Hepatocyte (in vitro differentiated cells): Measurements from ENCODE around the gene MYO5C.

ENCODE experiments used
- EZH2 ChIP-seq: fragments of 200-600 bp; sonication (generic); IDR thresholded peaks from 2 replicates; pipeline ENCODE4 v1.6.1; 2016; ENCODE audit warnings: antibody characterized with exemption, mild to moderate bottlenecking, borderline replicate concordance
- EZH2phosphoT487 ChIP-seq: fragments of 200-600 bp; sonication (generic); IDR thresholded peaks from one replicate; pipeline ENCODE4 v1.6.1; 2018; ENCODE audit warnings: antibody characterized with exemption, mild to moderate bottlenecking, low read depth, moderate library complexity; ENCODE audit not compliant: unreplicated experiment, severe bottlenecking
- TF ChIP-seq, protein P1 (sequence below): fragments of 200-600 bp; sonication (generic); IDR thresholded peaks from 2 replicates; pipeline ENCODE4 v1.5.1; 2016; ENCODE audit warnings: antibody characterized with exemption, mild to moderate bottlenecking; ENCODE audit not compliant: poor library complexity

DNA sequence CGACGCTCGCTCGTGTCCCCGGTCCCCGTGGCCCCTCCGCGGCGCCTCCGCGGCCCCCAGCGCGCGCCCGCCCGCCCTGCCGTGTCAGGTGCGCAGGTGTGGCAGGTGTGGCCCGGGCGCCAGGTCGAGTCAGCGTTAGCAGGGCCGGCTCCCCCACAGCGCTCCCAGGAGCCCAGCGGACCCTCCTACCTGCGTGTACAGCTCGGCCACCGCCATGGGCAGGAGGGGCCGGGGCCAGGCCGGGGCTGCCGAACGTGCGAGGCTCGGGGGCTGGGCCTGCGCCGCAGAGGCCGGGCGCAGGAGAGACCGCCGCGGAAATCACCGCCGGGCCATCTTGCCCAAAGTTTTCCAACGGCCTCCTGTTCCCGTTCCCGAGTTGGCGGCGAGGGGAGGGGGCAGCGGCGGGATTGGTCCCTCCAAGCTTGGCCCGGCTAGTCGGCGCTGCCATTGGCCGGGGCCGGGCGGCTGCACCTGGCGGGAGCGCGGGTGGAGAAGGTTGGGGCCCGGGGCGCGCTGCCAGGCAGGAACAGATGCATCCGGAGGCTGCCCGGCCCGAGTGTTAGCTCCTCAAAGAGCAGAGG lies at the start of gene MYO5C:
- TF ChIP-seq, protein P1, sequence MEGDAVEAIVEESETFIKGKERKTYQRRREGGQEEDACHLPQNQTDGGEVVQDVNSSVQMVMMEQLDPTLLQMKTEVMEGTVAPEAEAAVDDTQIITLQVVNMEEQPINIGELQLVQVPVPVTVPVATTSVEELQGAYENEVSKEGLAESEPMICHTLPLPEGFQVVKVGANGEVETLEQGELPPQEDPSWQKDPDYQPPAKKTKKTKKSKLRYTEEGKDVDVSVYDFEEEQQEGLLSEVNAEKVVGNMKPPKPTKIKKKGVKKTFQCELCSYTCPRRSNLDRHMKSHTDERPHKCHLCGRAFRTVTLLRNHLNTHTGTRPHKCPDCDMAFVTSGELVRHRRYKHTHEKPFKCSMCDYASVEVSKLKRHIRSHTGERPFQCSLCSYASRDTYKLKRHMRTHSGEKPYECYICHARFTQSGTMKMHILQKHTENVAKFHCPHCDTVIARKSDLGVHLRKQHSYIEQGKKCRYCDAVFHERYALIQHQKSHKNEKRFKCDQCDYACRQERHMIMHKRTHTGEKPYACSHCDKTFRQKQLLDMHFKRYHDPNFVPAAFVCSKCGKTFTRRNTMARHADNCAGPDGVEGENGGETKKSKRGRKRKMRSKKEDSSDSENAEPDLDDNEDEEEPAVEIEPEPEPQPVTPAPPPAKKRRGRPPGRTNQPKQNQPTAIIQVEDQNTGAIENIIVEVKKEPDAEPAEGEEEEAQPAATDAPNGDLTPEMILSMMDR = no peak
- TF ChIP-seq EZH2 = no peak
- TF ChIP-seq EZH2phosphoT487 = no peak
